Transverse colon (tissue), 4 donors: ENCODE results near the gene DONSON.

Source experiments
- POLR2A ChIP-seq: fragments of 450-650 bp; IDR thresholded peaks from one replicate; pipeline ENCODE4 v1.6.1; 2016; ENCODE audit warnings: antibody characterized with exemption, mild to moderate bottlenecking, moderate library complexity
- POLR2AphosphoS5 ChIP-seq, 3 donors: sonication (generic); formaldehyde crosslinking; IDR thresholded peaks; one replicate each; pipeline ENCODE4 v1.6.1; 2016; ENCODE audit warnings: antibody characterized with exemption in 3 of 3
- TF ChIP-seq, protein P1 (sequence below), 5 experiments: fragments of 200-600 bp in 3 of 5; fragments of 450-650 bp in 2 of 5; sonication (generic) in 3 of 5; IDR thresholded peaks; 1 replicate in 2 of 5; 2 replicates in 3 of 5; pipeline ENCODE4 v1.5.1; 2016 to 2017; ENCODE audit warnings: antibody characterized with exemption in 5 of 5, inconsistent platforms in 3 of 5, mild to moderate bottlenecking in 2 of 5, moderate library complexity in 1 of 5

DNA sequence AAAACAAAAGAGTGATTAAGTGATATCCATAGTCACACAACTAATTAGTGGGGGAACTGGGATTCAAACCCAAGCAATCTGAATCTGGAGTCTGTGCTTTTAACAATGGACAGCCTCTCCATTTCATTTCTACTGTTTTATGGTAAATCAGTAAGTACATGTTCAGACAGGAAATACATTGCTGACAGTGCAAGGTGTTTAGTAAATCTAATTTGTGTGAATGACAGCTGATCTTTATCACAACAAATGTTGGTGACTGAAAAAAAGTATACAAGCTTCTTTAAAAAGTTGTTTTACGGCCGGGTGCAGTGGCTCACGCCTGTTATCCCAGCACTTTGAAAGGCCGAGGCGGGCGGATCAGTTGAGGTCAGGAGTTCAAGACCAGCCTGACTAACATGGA lies 20.6 kb downstream of the DONSON start:
- TF ChIP-seq, protein P1, sequence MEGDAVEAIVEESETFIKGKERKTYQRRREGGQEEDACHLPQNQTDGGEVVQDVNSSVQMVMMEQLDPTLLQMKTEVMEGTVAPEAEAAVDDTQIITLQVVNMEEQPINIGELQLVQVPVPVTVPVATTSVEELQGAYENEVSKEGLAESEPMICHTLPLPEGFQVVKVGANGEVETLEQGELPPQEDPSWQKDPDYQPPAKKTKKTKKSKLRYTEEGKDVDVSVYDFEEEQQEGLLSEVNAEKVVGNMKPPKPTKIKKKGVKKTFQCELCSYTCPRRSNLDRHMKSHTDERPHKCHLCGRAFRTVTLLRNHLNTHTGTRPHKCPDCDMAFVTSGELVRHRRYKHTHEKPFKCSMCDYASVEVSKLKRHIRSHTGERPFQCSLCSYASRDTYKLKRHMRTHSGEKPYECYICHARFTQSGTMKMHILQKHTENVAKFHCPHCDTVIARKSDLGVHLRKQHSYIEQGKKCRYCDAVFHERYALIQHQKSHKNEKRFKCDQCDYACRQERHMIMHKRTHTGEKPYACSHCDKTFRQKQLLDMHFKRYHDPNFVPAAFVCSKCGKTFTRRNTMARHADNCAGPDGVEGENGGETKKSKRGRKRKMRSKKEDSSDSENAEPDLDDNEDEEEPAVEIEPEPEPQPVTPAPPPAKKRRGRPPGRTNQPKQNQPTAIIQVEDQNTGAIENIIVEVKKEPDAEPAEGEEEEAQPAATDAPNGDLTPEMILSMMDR (IDR thresholded peaks at IDR 0.05) = no peak
- TF ChIP-seq POLR2AphosphoS5 (IDR thresholded peaks at IDR 0.05) (no peak), POLR2A (no peak)
